ENCODE results near the gene RAB19.
"Not testable (repeated sequence)": the region's sequence is repeated elsewhere in the genome, so short reads cannot be mapped to it uniquely, and the experiment has no call there.

- not testable (repeated sequence) for TF ChIP-seq TAF1 (IDR thresholded peaks at IDR 0.05; ENCODE audit: borderline replicate concordance, low read depth, low read length); POLR2A (IDR thresholded peaks at IDR 0.05; ENCODE audit: low read depth, low read length)
These were observed 12.0 kb downstream of the RAB19 start for GRCh38 chr7:140415816-140416215.
